Measurements from ENCODE around the gene SLC4A11. TPM values are rescaled to one million over a fixed set of nuclear protein-coding genes. Genes with fewer than 3 reads are reported as not detected.

SLC4A11 gene
- total RNA-seq, 1 donor from 2014 or later: 0.58 TPM

DNA sequence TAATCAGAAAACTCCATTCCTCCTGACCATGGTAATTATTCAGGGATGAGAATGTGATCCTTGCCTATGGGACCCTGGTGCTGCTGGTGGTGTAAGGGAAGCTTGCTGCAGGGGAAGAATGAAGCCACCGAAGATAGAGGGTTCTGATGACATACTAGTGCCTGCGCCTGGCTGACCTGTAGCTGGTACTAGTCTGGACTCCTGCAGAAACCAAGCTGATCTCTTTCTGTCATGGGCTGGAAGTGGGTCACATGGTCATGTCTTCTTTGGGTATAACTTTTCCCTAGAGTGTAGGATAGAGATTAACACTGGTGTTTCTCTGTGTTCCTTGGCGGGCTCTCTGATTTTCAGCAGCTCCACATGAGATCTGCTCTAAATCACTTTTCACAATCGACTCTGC lies 8.6 kb upstream of the SLC4A11 start:
- no peak for DNase-seq
- H3K4me3 Mint-ChIP-seq: no peak overlapping the region
- ChIA-PET CTCF (interaction anchor here (2.0 kb wide), 1 partner anchor 28 kb away, joined by 8 read pairs; no protein-coding TSS in a partner anchor), POLR2A (no interaction called here)
- intact Hi-C loops (cut with micrococcal nuclease): no loop called here
- no peak for TF ChIP-seq CTCF (IDR thresholded peaks at IDR 0.05)
- peaks cover 14% of the 10 kb centered on the region for H3K27me3 Mint-ChIP-seq
- no peaks in the 10 kb centered on the region for H3K9me3 Mint-ChIP-seq
- no peaks in the 10 kb centered on the region for H3K36me3 Mint-ChIP-seq (ENCODE audit: low read depth)
- no peak for ATAC-seq (ENCODE audit: low read depth)
- H3K4me1 Mint-ChIP-seq: peaks cover 5% of the 10 kb centered on the region
- H3K27ac Mint-ChIP-seq: no peak overlapping the region

DNA sequence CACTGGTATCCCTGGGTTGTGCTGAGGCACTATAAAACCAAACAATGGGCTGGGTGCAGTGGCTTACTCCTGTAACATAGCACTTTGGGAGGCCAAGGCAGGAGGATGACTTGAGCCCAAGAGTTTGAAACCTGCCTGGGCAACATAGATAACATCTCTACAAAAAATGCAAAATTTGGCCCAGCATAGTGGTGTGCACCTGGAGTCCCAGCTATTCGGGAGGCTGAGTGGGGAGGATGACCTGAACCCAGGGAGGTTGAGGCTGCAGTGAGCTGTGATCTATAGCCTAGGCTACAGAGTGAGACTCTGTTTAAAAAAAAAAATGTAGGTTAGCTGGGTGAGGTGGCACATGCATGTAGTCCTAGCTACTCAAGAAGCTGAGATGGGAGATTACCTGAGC lies 7.7 kb upstream of the SLC4A11 start:
- ATAC-seq (ENCODE audit: low read depth): no peak
- H3K4me3 Mint-ChIP-seq: no peak overlapping the region
- peaks cover 5% of the 10 kb centered on the region for H3K4me1 Mint-ChIP-seq
- no peak for DNase-seq
- H3K36me3 Mint-ChIP-seq (ENCODE audit: low read depth): no peaks in the 10 kb centered on the region
- ChIA-PET POLR2A (no interaction called here), CTCF (interaction anchor here (2.0 kb wide), 1 partner anchor 27 kb away, joined by 8 read pairs; no protein-coding TSS in a partner anchor)
- intact Hi-C loops (cut with micrococcal nuclease): no loop called here
- H3K27ac Mint-ChIP-seq: no peak overlapping the region
- no peaks in the 10 kb centered on the region for H3K9me3 Mint-ChIP-seq
- peaks cover 20% of the 10 kb centered on the region for H3K27me3 Mint-ChIP-seq
- TF ChIP-seq CTCF (IDR thresholded peaks at IDR 0.05): no peak

- ChIA-PET CTCF (no interaction called here), POLR2A (no interaction called here)
- H3K27me3 Mint-ChIP-seq: peaks cover 27% of the 10 kb centered on the region
- peaks cover 5% of the 10 kb centered on the region for H3K4me1 Mint-ChIP-seq
- ATAC-seq (ENCODE audit: low read depth): no peak
- no peak overlapping the region for H3K4me3 Mint-ChIP-seq
- intact Hi-C loops (cut with micrococcal nuclease): no loop called here
- no peak overlapping the region for H3K27ac Mint-ChIP-seq
- DNase-seq: no peak
- H3K9me3 Mint-ChIP-seq: no peaks in the 10 kb centered on the region
- no peak for TF ChIP-seq CTCF (IDR thresholded peaks at IDR 0.05)
- no peaks in the 10 kb centered on the region for H3K36me3 Mint-ChIP-seq (ENCODE audit: low read depth)
Measured at GRCh38 chr20:3245711-3246110, 6.7 kb upstream of the SLC4A11 start.

GRCh38 chr20:3245156-3245555 lies 6.2 kb upstream of the SLC4A11 start:
- Mint-ChIP-seq H3K4me1 (peaks cover 5% of the 10 kb centered on the region), H3K27me3 (peaks cover 32% of the 10 kb centered on the region), H3K27ac (no peak overlapping the region), H3K36me3 (ENCODE audit: low read depth) (no peaks in the 10 kb centered on the region), H3K4me3 (no peak overlapping the region), H3K9me3 (no peaks in the 10 kb centered on the region)
- ChIA-PET POLR2A (no interaction called here), CTCF (no interaction called here)
- no peak for TF ChIP-seq CTCF (IDR thresholded peaks at IDR 0.05)
- intact Hi-C loops (cut with micrococcal nuclease): no loop called here
- ATAC-seq (ENCODE audit: low read depth) (no peak), DNase-seq (no peak)

- DNase-seq: no peak
- TF ChIP-seq CTCF (IDR thresholded peaks at IDR 0.05): no peak
- no peak overlapping the region for H3K4me3 Mint-ChIP-seq
- no peaks in the 10 kb centered on the region for H3K9me3 Mint-ChIP-seq
- intact Hi-C loops (cut with micrococcal nuclease): no loop called here
- no peak for ATAC-seq (ENCODE audit: low read depth)
- peaks cover under 1% of the 10 kb centered on the region for H3K36me3 Mint-ChIP-seq (ENCODE audit: low read depth)
- peaks cover 11% of the 10 kb centered on the region for H3K4me1 Mint-ChIP-seq
- CTCF ChIA-PET: no interaction called here
- no peak overlapping the region for H3K27ac Mint-ChIP-seq
- peaks cover 36% of the 10 kb centered on the region for H3K27me3 Mint-ChIP-seq
- POLR2A ChIA-PET: no interaction called here
Measured at GRCh38 chr20:3244613-3245012, 5.6 kb upstream of the SLC4A11 start.

All from activated B cell treated with CpG ODN at 0.5 μM for 24 hours (primary cell).